DOHH2 (cell line): ENCODE measurements around the gene OR51L1.

Experiments
- H3F3A ChIP-seq: fragments of 200-600 bp; sonication (generic), shearing (Covaris generic); 2 replicates; pipeline ENCODE4 v1.6.0; 2016; ENCODE audit warnings: antibody characterized with exemption, mild to moderate bottlenecking; ENCODE audit not compliant: control insufficient read depth, insufficient read depth
- H3K27ac ChIP-seq: fragments of 200-600 bp; sonication (generic); 2 replicates; pipeline ENCODE4 v1.5.1; 2014; ENCODE audit warnings: low read depth, mild to moderate bottlenecking, low read length, moderate library complexity
- H3K27me3 ChIP-seq: fragments of 200-600 bp; sonication (generic); 2 replicates; pipeline ENCODE4 v1.6.1; 2014; ENCODE audit warnings: mild to moderate bottlenecking, low read length, mixed read lengths; ENCODE audit not compliant: control insufficient read depth
- H3K36me3 ChIP-seq: fragments of 200-600 bp; sonication (generic); 2 replicates; pipeline ENCODE4 v1.6.1; 2014; ENCODE audit warnings: mild to moderate bottlenecking, low read length, moderate library complexity, mixed read lengths; ENCODE audit not compliant: control insufficient read depth
- H3K4me1 ChIP-seq: fragments of 200-600 bp; sonication (generic); 2 replicates; pipeline ENCODE4 v1.6.1; 2014; ENCODE audit warnings: mild to moderate bottlenecking, low read length, mixed read lengths; ENCODE audit not compliant: control insufficient read depth
- H3K4me2 ChIP-seq: fragments of 200-600 bp; sonication (generic); 2 replicates; pipeline ENCODE4 v1.6.0; 2014; ENCODE audit warnings: mild to moderate bottlenecking, low read length, moderate library complexity
- H3K4me3 ChIP-seq: fragments of 200-600 bp; sonication (generic); 2 replicates; pipeline ENCODE4 v1.5.1; 2014; ENCODE audit warnings: mild to moderate bottlenecking, low read length, mixed read lengths
- H3K79me2 ChIP-seq: fragments of 200-600 bp; sonication (generic); 2 replicates; pipeline ENCODE4 v1.6.1; 2014; ENCODE audit warnings: mild to moderate bottlenecking, low read length, mixed read lengths; ENCODE audit not compliant: control insufficient read depth
- H3K9me2 ChIP-seq: fragments of 200-600 bp; sonication (generic); replicated peaks from 2 replicates; pipeline ENCODE4 v1.6.1; 2014; ENCODE audit warnings: mild to moderate bottlenecking, low read length, mixed read lengths; ENCODE audit not compliant: control insufficient read depth
- H3K9me3 ChIP-seq: fragments of 200-600 bp; sonication (generic); 2 replicates; pipeline ENCODE4 v1.6.1; 2014; ENCODE audit warnings: antibody characterized with exemption, low read length, mixed read lengths; ENCODE audit not compliant: control insufficient read depth, insufficient read depth
- H4K20me1 ChIP-seq: fragments of 200-600 bp; sonication (generic); 2 replicates; pipeline ENCODE4 v1.6.0; 2014; ENCODE audit warnings: low read depth, mild to moderate bottlenecking, antibody characterized with exemption, low read length, moderate library complexity; ENCODE audit not compliant: control insufficient read depth, insufficient read depth
- EZH2phosphoT487 ChIP-seq: fragments of 200-600 bp; sonication (generic); IDR thresholded peaks from 2 replicates; pipeline ENCODE4 v1.6.1; 2017; ENCODE audit warnings: borderline replicate concordance, mild to moderate bottlenecking, antibody characterized with exemption, low read length, moderate library complexity, mixed read lengths
- TF ChIP-seq, protein P1 (sequence below): fragments of 200-600 bp; sonication (generic); IDR thresholded peaks from one replicate; pipeline ENCODE4 v1.5.1; 2014; ENCODE audit warnings: antibody characterized with exemption, mild to moderate bottlenecking, low read depth, low read length; ENCODE audit not compliant: poor library complexity, severe bottlenecking

Gene OR51L1

DNA sequence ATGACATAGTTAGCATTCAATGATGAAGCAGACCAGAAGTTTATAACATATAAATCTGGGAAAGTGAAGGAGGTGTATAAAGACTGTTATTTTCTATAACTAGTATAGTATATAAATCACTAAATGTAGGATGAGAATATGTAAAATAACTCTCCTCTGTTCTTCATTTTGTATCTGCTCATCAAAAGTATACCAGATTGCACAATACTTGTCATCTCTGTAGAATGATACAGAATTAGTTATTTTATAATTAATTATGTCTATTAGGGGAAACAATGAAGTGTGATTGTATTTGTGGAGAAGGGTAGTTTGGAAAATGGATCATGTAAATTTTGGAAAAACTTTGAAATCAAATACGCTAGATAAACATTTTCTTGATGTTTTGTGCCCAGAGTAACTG lies 18.4 kb downstream of the OR51L1 start:
- no peak overlapping the region for H3K4me2 ChIP-seq
- H3K27me3 ChIP-seq = no peaks in the 10 kb centered on the region
- H3K9me2 ChIP-seq = no peaks in the 10 kb centered on the region
- H3K9me3 ChIP-seq = no peaks in the 10 kb centered on the region
- no peak overlapping the region for H3K4me3 ChIP-seq
- TF ChIP-seq EZH2phosphoT487 = no peak
- TF ChIP-seq, protein P1, sequence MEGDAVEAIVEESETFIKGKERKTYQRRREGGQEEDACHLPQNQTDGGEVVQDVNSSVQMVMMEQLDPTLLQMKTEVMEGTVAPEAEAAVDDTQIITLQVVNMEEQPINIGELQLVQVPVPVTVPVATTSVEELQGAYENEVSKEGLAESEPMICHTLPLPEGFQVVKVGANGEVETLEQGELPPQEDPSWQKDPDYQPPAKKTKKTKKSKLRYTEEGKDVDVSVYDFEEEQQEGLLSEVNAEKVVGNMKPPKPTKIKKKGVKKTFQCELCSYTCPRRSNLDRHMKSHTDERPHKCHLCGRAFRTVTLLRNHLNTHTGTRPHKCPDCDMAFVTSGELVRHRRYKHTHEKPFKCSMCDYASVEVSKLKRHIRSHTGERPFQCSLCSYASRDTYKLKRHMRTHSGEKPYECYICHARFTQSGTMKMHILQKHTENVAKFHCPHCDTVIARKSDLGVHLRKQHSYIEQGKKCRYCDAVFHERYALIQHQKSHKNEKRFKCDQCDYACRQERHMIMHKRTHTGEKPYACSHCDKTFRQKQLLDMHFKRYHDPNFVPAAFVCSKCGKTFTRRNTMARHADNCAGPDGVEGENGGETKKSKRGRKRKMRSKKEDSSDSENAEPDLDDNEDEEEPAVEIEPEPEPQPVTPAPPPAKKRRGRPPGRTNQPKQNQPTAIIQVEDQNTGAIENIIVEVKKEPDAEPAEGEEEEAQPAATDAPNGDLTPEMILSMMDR = no peak
- H3F3A ChIP-seq = no peaks in the 10 kb centered on the region
- H4K20me1 ChIP-seq = no peaks in the 10 kb centered on the region
- H3K79me2 ChIP-seq = no peaks in the 10 kb centered on the region
- H3K36me3 ChIP-seq = no peaks in the 10 kb centered on the region
- no peaks in the 10 kb centered on the region for H3K4me1 ChIP-seq
- no peak overlapping the region for H3K27ac ChIP-seq

DNA sequence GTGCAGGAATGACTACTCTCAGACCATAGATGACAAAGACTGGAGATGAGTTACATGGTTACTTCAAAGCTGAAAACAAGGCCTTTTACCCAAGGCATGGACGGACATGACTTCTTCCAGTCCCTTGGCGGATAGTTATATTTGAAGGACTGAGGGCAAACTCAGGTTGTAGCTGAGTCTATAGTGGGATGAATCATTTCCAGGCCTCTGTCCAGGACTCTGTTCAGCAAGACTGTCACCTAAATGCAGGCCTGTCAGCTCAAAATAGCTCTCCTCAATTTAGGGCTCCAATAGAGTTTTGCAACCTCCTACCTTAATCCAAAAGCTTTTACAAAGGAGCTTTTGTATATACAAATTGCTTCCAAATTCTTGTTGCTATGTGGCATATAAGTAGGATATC lies 27.3 kb downstream of the OR51L1 start:
- Histone ChIP-seq H3K36me3 (no peaks in the 10 kb centered on the region), H3K9me3 (peaks cover 3% of the 10 kb centered on the region; the same call in 1 of the 2 replicates), H3K27me3 (no peaks in the 10 kb centered on the region), H3K9me2 (no peaks in the 10 kb centered on the region; the same call in 1 of the 2 replicates), H3F3A (no peaks in the 10 kb centered on the region), H4K20me1 (no peaks in the 10 kb centered on the region), H3K4me2 (no peak overlapping the region), H3K4me1 (no peaks in the 10 kb centered on the region), H3K4me3 (no peak overlapping the region), H3K79me2 (no peaks in the 10 kb centered on the region), H3K27ac (no peak overlapping the region)
- no peak for TF ChIP-seq EZH2phosphoT487
- TF ChIP-seq, protein P1 = no peak

DNA sequence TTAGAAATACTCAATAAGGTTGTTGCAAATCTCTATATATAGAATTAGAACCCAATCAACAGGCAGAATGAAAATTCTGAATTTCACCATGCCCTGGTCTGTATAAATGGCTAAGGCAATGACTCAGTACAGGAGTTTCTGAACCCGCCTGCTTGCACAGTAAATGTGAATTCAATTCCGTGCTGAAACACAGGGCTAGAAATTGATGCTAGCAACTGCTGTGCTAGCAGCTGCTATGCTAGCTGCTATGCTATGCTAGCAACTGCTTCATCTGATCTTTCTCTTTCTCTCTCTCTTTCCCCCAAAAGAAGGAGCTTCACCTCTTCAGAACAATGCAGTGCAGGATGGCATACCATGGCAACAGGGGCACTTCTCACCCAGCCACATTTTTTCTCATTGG lies 42.0 kb downstream of the OR51L1 start:
- Histone ChIP-seq H3K79me2 (no peaks in the 10 kb centered on the region), H3F3A (no peaks in the 10 kb centered on the region), H3K4me2 (no peak overlapping the region), H3K27ac (no peak overlapping the region), H3K36me3 (no peaks in the 10 kb centered on the region), H3K9me3 (no peaks in the 10 kb centered on the region), H3K4me3 (no peak overlapping the region), H4K20me1 (no peaks in the 10 kb centered on the region), H3K9me2 (no peaks in the 10 kb centered on the region), H3K4me1 (no peaks in the 10 kb centered on the region), H3K27me3 (no peaks in the 10 kb centered on the region)
- TF ChIP-seq, protein P1 = no peak
- TF ChIP-seq EZH2phosphoT487 = no peak

DNA sequence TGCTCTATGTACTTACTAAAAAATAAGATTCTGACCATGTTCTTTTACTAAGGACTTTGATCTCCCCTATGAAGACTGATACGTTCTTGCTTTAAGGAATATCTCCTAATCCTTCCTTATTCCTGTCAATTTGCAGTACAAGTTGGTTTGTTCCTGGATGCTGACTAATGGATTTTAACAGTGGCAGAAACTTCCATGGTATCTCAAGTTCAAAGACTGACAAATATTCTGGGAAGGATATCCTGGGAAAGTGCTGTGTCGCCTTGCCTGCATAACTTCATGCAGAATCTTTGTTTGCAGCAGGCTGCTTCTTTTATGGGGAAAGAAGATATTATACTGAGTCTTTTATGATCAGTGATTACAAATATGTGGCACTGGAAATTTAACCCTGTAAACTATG lies 43.3 kb downstream of the OR51L1 start:
- no peaks in the 10 kb centered on the region for H3K9me2 ChIP-seq
- no peak overlapping the region for H3K27ac ChIP-seq
- H4K20me1 ChIP-seq = no peaks in the 10 kb centered on the region
- H3K4me1 ChIP-seq = no peaks in the 10 kb centered on the region
- no peak for TF ChIP-seq EZH2phosphoT487
- TF ChIP-seq, protein P1 = no peak
- H3F3A ChIP-seq = no peaks in the 10 kb centered on the region
- no peaks in the 10 kb centered on the region for H3K36me3 ChIP-seq
- H3K27me3 ChIP-seq = no peaks in the 10 kb centered on the region
- no peaks in the 10 kb centered on the region for H3K79me2 ChIP-seq
- no peaks in the 10 kb centered on the region for H3K9me3 ChIP-seq
- no peak overlapping the region for H3K4me3 ChIP-seq
- H3K4me2 ChIP-seq = no peak overlapping the region
